G401.6 (cell line): ENCODE measurements around the gene RNF181.
A peak's percentile ranks its signal among the peaks of the same experiment; 100 is the strongest.
"Not testable (repeated sequence)": the region's sequence is repeated elsewhere in the genome, so short reads cannot be mapped to it uniquely, and the experiment has no call there.

Experiments used
- FAIRE-seq: peaks from 2 replicates; lab custom pipeline; 2012; peaks lifted over from hg19 to GRCh38; lab: Jason Lieb, UNC

Gene RNF181

GRCh38 chr2:85595301-85596025, at the start of gene RNF181:
TSS of gene RNF181 (plus strand) at chr2:85595745. CDS start at chr2:85595764, 19 bp downstream.
- peak; percentile 99 for FAIRE-seq

GRCh38 chr2:85545780-85546240, 49.7 kb upstream of the RNF181 start:
- FAIRE-seq, result peak; percentile 55

GRCh38 chr2:85547089-85547858, 48.3 kb upstream of the RNF181 start:
- no peak for FAIRE-seq

- FAIRE-seq, result peak; percentile 73
These were observed 47.5 kb upstream of the RNF181 start for GRCh38 chr2:85547859-85548607.

- FAIRE-seq, result no peak
These were observed 47.0 kb upstream of the RNF181 start for GRCh38 chr2:85548608-85548900.

- no peak for FAIRE-seq
These were observed 46.5 kb upstream of the RNF181 start for GRCh38 chr2:85549095-85549494.

GRCh38 chr2:85549826-85550225, 45.7 kb upstream of the RNF181 start:
- no peak for FAIRE-seq

- no peak for FAIRE-seq
These were observed 45.1 kb upstream of the RNF181 start for GRCh38 chr2:85550486-85550885.

- FAIRE-seq, result peak; percentile 86
These were observed 43.6 kb upstream of the RNF181 start for GRCh38 chr2:85551698-85552678.

GRCh38 chr2:85553184-85553583, 42.4 kb upstream of the RNF181 start:
- FAIRE-seq, result no peak

- no peak for FAIRE-seq
These were observed 40.4 kb upstream of the RNF181 start for GRCh38 chr2:85554980-85555612.

- no peak for FAIRE-seq
These were observed 38.4 kb upstream of the RNF181 start for GRCh38 chr2:85557130-85557529.

GRCh38 chr2:85558160-85558559, 37.4 kb upstream of the RNF181 start:
- FAIRE-seq, result no peak

GRCh38 chr2:85560403-85560726, 35.2 kb upstream of the RNF181 start:
- not testable (repeated sequence) for FAIRE-seq

- FAIRE-seq, result no peak
These were observed 34.7 kb upstream of the RNF181 start for GRCh38 chr2:85560812-85561279.

GRCh38 chr2:85561280-85562212, 34.0 kb upstream of the RNF181 start, which contains the start of gene GGCX:
TSS of gene GGCX (minus strand) at chr2:85561493. CDS start at chr2:85561428, 65 bp downstream.
- peak; percentile 90 for FAIRE-seq

GRCh38 chr2:85564144-85564563, 31.4 kb upstream of the RNF181 start:
- FAIRE-seq, result no peak

GRCh38 chr2:85566265-85566664, 29.3 kb upstream of the RNF181 start:
- FAIRE-seq, result no peak

GRCh38 chr2:85575739-85576138, 19.8 kb upstream of the RNF181 start:
- no peak for FAIRE-seq

- FAIRE-seq, result no peak
These were observed 18.5 kb upstream of the RNF181 start for GRCh38 chr2:85577063-85577385.
